Testis (tissue), 3 donors: ENCODE data around the gene SDHC. TPM values are rescaled to one million over a fixed set of nuclear protein-coding genes. Genes with fewer than 3 reads are reported as not detected.
"Not testable (repeated sequence)": the region's sequence is repeated elsewhere in the genome, so short reads cannot be mapped to it uniquely, and the experiment has no call there.

ENCODE experiments used
- DNase-seq: peaks from one replicate; pipeline ENCODE4 v3.0.0-alpha.2; 2019
- H3K27ac ChIP-seq, 2 donors: fragments of 200-600 bp; sonication (generic); one replicate each; pipeline ENCODE4 v1.5.1; 2019
- H3K27me3 ChIP-seq: fragments of 200-600 bp; sonication (generic); one replicate; pipeline ENCODE4 v1.5.1; 2019
- H3K36me3 ChIP-seq: fragments of 200-600 bp; sonication (generic); one replicate; pipeline ENCODE4 v1.5.1; 2017; ENCODE audit warnings: low read depth; ENCODE audit errors: missing control alignments
- H3K4me1 ChIP-seq: fragments of 200-600 bp; sonication (generic); one replicate; pipeline ENCODE4 v1.5.1; 2019
- H3K4me3 ChIP-seq, 2 donors: fragments of 200-600 bp; sonication (generic); one replicate each; pipeline ENCODE4 v1.5.1; 2017 to 2019
- H3K9me3 ChIP-seq: fragments of 200-600 bp; sonication (generic); one replicate; pipeline ENCODE4 v1.5.1; 2017
- POLR2A ChIP-seq: fragments of 450-650 bp; IDR thresholded peaks from one replicate; pipeline ENCODE4 v1.6.1; 2017; ENCODE audit warnings: antibody characterized with exemption, mild to moderate bottlenecking, moderate library complexity
- WGBS, 2 donors: methylation state at CpG; one replicate each; pipeline ENCODE4 v1.1.5; 2018; 5-methylcytosine and 5-hydroxymethylcytosine counted together
- intact Hi-C: fragments of 100-400 bp; cut with DNase I; formaldehyde crosslinking; loops from one replicate; pipeline ENCODE4 v1.15.1; 2023; ENCODE audit warnings: low total_unique reads
- polyA plus RNA-seq: library from polyadenylated mRNA; stranded (reverse); fragments of 350-450 nt; fragmentation: Illumina TruSeq; extraction: RNeasy Lipid Tissue Mini Kit (QIAGEN cat#74804); gene quantifications from one replicate; pipeline ENCODE4 v1.2.3, GENCODE V29; 2014; ENCODE audit warnings: low read depth, low replicate concordance; ENCODE audit not compliant: insufficient read depth
- total RNA-seq, 2 donors: library from RNA; depleted of rRNA; stranded (reverse); fragments of >200 nt; gene quantifications; one replicate each; pipeline ENCODE4 v1.2.3, GENCODE V29; 2016
- TF ChIP-seq, protein P1 (sequence below), 3 experiments: fragments of 450-650 bp in 2 of 3; fragments of 200-600 bp in 1 of 3; sonication (generic) in 1 of 3; IDR thresholded peaks; one replicate each; pipeline ENCODE4 v1.5.1; 2016 to 2019; ENCODE audit warnings: antibody characterized with exemption in 3 of 3, mild to moderate bottlenecking in 2 of 3, moderate library complexity in 1 of 3

SDHC gene
- total and polyA plus RNA-seq, 3 donors from 2014 or later, result 55.3 to 188 (median 84.2) TPM

DNA sequence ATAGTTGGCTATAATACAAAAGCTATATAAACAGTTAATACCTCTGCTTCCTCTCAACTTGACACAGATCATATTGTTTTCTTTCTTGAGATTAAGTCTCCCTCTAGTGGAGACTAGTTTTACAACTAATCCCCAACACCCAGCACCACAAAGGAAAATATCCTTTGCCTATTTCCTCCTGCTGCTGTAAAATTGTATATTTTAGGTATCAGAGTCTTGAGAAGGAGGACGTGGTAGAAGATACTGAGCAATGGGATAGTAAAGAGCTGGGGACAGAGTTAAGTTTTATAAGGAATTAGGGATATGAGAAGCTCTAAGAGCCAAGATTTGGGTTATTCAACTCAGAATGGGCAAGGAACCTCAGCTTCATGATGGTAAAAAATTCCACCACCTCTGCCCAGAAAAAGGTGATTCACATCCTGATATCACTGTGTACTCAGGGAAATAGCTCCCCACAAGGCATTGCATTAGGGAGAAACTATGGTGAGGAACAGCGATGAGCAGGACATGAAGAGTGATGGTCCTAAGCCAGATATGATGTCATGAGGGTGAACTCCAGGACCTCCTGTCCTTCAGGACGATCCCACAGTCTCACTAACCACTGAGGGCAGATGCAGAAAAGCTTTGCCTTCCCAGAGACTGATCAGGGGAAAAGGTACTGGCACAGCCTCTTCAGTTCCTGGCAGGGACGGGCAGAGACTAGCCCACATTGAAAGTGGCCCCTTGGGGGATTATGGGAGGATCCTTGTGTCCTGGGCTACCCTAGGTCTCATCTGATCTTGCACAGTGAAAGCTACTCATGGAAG lies 68.2 kb downstream of the SDHC start:
- Histone ChIP-seq H3K9me3 (no peaks in the 10 kb centered on the region), H3K27ac (peak overlapping the region; percentile 53 to 72), H3K4me1 (peaks cover 8% of the 10 kb centered on the region), H3K36me3 (no peaks in the 10 kb centered on the region), H3K4me3 (no peak overlapping the region), H3K27me3 (no peaks in the 10 kb centered on the region)
- intact Hi-C loops, result loop anchor here (10.0 kb wide), 1 partner anchor 168 kb away; the partner anchor contains the start of gene FCER1G
- 21 to 43% methylated on average over 4 of the region's 4 CpGs for WGBS, 2 donors
- no peak for DNase-seq
- TF ChIP-seq, protein P1, sequence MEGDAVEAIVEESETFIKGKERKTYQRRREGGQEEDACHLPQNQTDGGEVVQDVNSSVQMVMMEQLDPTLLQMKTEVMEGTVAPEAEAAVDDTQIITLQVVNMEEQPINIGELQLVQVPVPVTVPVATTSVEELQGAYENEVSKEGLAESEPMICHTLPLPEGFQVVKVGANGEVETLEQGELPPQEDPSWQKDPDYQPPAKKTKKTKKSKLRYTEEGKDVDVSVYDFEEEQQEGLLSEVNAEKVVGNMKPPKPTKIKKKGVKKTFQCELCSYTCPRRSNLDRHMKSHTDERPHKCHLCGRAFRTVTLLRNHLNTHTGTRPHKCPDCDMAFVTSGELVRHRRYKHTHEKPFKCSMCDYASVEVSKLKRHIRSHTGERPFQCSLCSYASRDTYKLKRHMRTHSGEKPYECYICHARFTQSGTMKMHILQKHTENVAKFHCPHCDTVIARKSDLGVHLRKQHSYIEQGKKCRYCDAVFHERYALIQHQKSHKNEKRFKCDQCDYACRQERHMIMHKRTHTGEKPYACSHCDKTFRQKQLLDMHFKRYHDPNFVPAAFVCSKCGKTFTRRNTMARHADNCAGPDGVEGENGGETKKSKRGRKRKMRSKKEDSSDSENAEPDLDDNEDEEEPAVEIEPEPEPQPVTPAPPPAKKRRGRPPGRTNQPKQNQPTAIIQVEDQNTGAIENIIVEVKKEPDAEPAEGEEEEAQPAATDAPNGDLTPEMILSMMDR (IDR thresholded peaks at IDR 0.05), result peak; percentile 61 to 80 (median 69)
- no peak for TF ChIP-seq POLR2A

DNA sequence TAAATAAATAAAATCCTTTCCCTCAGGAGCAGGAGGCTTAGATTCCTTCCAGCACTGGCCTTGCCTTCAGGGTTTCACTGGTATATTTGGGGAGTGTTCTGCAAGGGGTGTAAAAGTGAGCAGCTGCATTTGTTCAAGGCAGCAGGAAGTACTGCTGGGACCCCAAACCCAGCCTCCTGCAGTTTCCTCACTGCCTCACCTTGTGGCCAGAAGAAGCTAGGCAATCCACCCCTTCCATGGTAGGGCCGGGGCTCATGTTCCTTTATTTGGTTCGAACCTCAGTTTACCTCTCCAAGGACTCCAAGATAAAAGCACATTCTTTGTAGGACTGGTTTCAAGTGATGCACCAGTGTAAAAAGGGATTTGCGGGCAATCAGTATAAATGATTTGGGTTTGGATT lies 74.5 kb downstream of the SDHC start:
- H3K36me3 ChIP-seq, result no peaks in the 10 kb centered on the region
- no peak overlapping the region for H3K27ac ChIP-seq
- H3K9me3 ChIP-seq, result no peaks in the 10 kb centered on the region
- WGBS, 2 donors, result 68 to 88% methylated on average over 3 of the region's 3 CpGs
- no peak for DNase-seq
- H3K4me1 ChIP-seq, result peaks cover 5% of the 10 kb centered on the region
- intact Hi-C loops, result loop anchor here (10.0 kb wide), 1 partner anchor 174 kb away; the partner anchor contains the start of gene FCER1G
- no peaks in the 10 kb centered on the region for H3K27me3 ChIP-seq
- TF ChIP-seq POLR2A, result no peak
- TF ChIP-seq, protein P1 (IDR thresholded peaks at IDR 0.05), result no peak
- H3K4me3 ChIP-seq, result no peak overlapping the region

DNA sequence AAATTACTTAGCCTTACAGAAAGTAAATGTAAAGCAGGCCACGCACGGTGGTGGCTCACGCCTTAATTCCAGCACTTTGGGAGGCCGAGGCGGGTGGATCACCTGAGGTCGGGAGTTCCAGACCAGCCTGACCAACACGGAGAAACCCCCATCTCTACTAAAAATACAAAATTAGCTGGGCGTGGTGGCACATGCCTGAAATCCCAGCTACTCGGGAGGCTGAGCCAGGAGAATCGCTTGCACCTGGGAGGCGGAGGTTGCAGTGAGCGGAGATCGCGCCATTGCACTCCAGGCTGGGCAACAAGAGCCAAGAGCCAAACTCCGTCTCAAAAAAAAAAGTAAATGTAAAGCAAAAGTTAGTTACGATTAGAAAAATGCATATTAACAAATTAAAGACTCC lies 75.0 kb downstream of the SDHC start:
- not testable (repeated sequence) for H3K27me3 ChIP-seq, H3K4me1 ChIP-seq, H3K36me3 ChIP-seq, H3K9me3 ChIP-seq
- Histone ChIP-seq H3K4me3 (peak overlapping the region; percentile 62 to 70), H3K27ac (peak overlapping the region; percentile 93 to 94)
- WGBS, 2 donors, result 49 to 63% methylated on average over 16 of the region's 16 CpGs
- intact Hi-C loops, result loop anchor here (10.0 kb wide), 1 partner anchor 174 kb away; the partner anchor contains the start of gene FCER1G
- peak; percentile 15 for DNase-seq

DNA sequence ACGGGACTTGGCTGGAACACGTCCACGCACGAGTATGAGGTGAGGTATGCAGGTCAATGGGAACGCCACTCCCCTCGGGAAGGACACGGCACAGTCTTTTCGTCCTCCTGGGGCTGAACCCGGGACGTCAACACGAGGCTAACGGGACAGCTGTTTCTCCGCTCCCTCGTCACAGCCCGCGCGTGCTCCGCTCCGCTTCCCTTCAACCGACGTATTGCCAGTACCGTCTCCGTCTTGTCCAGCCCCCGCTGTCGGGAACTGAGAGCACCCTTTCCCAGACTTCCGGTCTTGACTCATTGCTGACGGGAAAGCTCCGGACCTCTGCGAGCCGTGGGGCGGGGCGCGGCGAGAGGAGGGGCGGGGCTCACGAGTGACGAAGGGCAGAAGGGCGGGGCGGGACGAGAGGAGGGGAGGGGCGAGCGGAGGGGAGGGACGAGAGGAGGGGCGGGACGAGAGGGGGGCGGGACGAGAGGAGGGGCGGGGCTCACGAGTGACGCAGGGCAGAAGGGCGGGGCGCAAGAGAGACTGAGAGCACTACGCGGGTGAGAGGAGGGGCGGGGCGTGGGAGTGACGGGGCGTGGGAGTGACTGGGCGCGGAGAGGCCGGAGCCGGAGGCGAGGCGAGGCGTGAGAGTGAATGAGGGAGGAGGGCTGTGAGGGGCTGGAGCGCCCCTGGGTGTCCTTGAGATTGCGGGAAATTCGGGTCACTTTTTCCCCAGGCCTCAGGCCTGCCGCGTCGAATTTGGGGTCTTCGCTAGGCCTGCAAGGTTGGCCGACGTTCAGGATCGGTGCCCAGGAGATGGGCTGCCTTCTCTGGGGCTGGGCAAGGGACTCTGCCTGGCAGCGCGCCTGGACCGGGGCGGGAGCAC lies 75.7 kb downstream of the SDHC start:
- intact Hi-C loops, result loop anchor here (10.0 kb wide), 1 partner anchor 175 kb away; the partner anchor contains the start of gene FCER1G
- Histone ChIP-seq H3K4me3 (peak overlapping the region; percentile 62 to 77), H3K36me3 (no peaks in the 10 kb centered on the region), H3K4me1 (peaks cover 5% of the 10 kb centered on the region), H3K27me3 (no peaks in the 10 kb centered on the region), H3K9me3 (no peaks in the 10 kb centered on the region), H3K27ac (peak overlapping the region; percentile 93 to 94)
- peak; percentile 98 for DNase-seq
- 1 to 2% methylated on average over 70 to 78 of the region's 79 CpGs for WGBS, 2 donors
- TF ChIP-seq, protein P1 (IDR thresholded peaks at IDR 0.05), result no peak
- peak; percentile 90 for TF ChIP-seq POLR2A

DNA sequence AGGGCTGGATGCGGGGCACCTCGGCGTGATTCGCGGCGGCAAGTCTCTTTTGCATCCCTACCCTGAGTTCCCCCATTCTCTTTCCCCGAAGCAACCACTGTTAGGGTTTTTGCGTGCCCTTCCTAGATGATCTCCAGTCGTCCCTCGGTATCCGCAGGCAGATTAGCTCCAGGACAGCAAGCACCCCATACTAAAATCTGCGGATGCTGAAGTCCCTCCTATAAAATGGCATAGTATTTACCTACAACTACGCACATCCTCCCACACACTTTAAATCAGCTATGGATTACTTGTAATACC lies 76.3 kb downstream of the SDHC start:
- intact Hi-C loops, result no loop called here
- H3K36me3 ChIP-seq, result no peaks in the 10 kb centered on the region
- H3K4me3 ChIP-seq, result peak overlapping the region; percentile 62 to 77
- 1% methylated on average over 13 of the region's 13 CpGs for WGBS, 2 donors
- no peak for TF ChIP-seq POLR2A
- TF ChIP-seq, protein P1 (IDR thresholded peaks at IDR 0.05), result no peak
- DNase-seq, result no peak
- no peaks in the 10 kb centered on the region for H3K9me3 ChIP-seq
- H3K27ac ChIP-seq, result peak overlapping the region; percentile 67 to 82
- H3K4me1 ChIP-seq, result peaks cover 5% of the 10 kb centered on the region
- no peaks in the 10 kb centered on the region for H3K27me3 ChIP-seq

DNA sequence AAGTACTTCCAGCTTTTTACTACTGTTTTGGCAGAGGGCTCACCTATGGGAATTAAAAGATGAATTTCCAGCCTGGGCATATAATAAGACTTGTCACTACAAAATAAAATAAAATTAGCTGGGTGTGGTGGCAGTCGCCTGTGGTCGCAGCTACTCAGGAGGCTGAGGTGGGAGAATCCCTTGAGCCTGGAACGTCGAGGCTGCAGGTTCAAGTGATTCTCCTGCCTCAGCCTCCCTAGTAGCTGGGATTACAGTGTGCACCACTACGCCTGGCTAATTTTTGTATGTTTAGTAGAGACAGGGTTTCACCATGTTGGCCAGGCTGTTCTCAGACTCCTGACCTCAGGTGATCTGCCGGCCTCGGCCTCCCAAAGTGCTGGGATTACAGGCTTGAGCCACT lies 77.0 kb downstream of the SDHC start:
- intact Hi-C loops, H3K27ac ChIP-seq, H3K4me1 ChIP-seq, H3K27me3 ChIP-seq, H3K36me3 ChIP-seq, H3K9me3 ChIP-seq, DNase-seq, H3K4me3 ChIP-seq: not testable (repeated sequence)
- 68 to 78% methylated on average over 7 of the region's 7 CpGs for WGBS, 2 donors
